GM12891 (cell line): Measurements from ENCODE around the gene SHPK.

Source experiments
- PAX5 ChIP-seq: IDR thresholded peaks from 2 replicates; pipeline ENCODE4 v1.6.1; 2011; ENCODE audit warnings: low read length, moderate library complexity, mild to moderate bottlenecking; ENCODE audit not compliant: insufficient read depth, severe bottlenecking
- POLR2A ChIP-seq: IDR thresholded peaks from 2 replicates; pipeline ENCODE4 v1.6.1; 2011; ENCODE audit warnings: low read depth, low read length, control low read depth
- POLR2AphosphoS5 ChIP-seq: IDR thresholded peaks from 2 replicates; pipeline ENCODE4 v1.6.1; 2011; ENCODE audit warnings: low read depth, low read length, control low read depth
- POU2F2 ChIP-seq: IDR thresholded peaks from 2 replicates; pipeline ENCODE4 v1.6.1; 2011; ENCODE audit warnings: low read depth, mild to moderate bottlenecking, control low read depth, low read length, moderate library complexity
- SPI1 ChIP-seq: IDR thresholded peaks from 2 replicates; pipeline ENCODE4 v1.6.1; 2011; ENCODE audit warnings: low read depth, low read length, control low read depth
- TAF1 ChIP-seq: IDR thresholded peaks from 2 replicates; pipeline ENCODE4 v1.6.1; 2011; ENCODE audit warnings: low read depth, low read length, control low read depth

- TF ChIP-seq POLR2A (no peak), TAF1 (no peak), POLR2AphosphoS5 (no peak), SPI1 (no peak), POU2F2 (no peak), PAX5 (no peak)
These were observed 8.9 kb downstream of the SHPK start for GRCh38 chr17:3626831-3627768.
